Subcutaneous abdominal adipose tissue (tissue), 5 donors: ENCODE data around the gene AKAP6.

Experiments used
- H3K27ac ChIP-seq: one replicate; pipeline ENCODE4 v1.7.0; 2013; ENCODE audit warnings: low read depth, mild to moderate bottlenecking, inconsistent platforms, low read length, moderate library complexity
- H3K27me3 ChIP-seq, 5 donors: one replicate each; pipeline ENCODE4 v1.7.0; 2013; ENCODE audit warnings: low read length in 5 of 5, inconsistent platforms in 1 of 5; ENCODE audit not compliant: control insufficient read depth in 5 of 5, insufficient read depth in 4 of 5
- H3K36me3 ChIP-seq, 5 donors: one replicate each; pipeline ENCODE4 v1.7.0; 2013; ENCODE audit warnings: low read length in 5 of 5; ENCODE audit not compliant: control insufficient read depth in 5 of 5, insufficient read depth in 5 of 5
- H3K4me1 ChIP-seq, 5 donors: one replicate each; pipeline ENCODE4 v1.7.0; 2013; ENCODE audit warnings: low read length in 5 of 5, mild to moderate bottlenecking in 3 of 5, moderate library complexity in 1 of 5; ENCODE audit not compliant: control insufficient read depth in 5 of 5, insufficient read depth in 5 of 5
- H3K4me3 ChIP-seq, 5 donors: one replicate each; pipeline ENCODE4 v1.7.0; 2013; ENCODE audit warnings: low read length in 5 of 5, low read depth in 1 of 5
- H3K9ac ChIP-seq, 5 donors: one replicate each; pipeline ENCODE4 v1.7.0; 2013; ENCODE audit warnings: low read length in 5 of 5, mild to moderate bottlenecking in 4 of 5, moderate library complexity in 3 of 5
- H3K9me3 ChIP-seq, 5 donors: one replicate each; pipeline ENCODE4 v1.7.0; 2013; ENCODE audit warnings: low read length in 5 of 5; ENCODE audit not compliant: control insufficient read depth in 5 of 5
- donor health status: healthy.
- donor health status: healthy.
- donor health status: healthy.
- donor health status: healthy.
- donor health status: healthy.

Gene AKAP6

DNA sequence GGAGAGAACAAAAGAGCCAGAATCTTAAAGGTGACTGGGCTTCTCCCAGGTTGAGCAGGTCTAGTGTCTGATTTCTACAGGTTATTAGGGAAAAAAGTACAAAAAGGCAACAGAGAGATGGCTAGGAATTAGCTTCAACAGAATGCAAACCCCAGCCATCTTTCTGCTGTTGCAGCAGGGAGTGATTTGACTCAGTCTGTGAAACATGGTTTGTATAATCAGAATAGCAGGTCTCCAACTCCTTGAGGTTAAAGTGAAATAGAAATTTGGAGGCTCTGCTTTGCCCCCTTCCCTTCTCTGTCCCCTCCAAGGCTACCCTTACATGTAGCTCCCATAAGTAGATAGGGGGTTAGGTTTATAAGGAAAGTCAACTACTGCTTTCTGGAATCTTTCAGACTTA, 105.8 kb downstream of the AKAP6 start:
- no peak overlapping the region for H3K9ac ChIP-seq
- H3K9me3 ChIP-seq, result no peaks in the 10 kb centered on the region
- no peaks in the 10 kb centered on the region for H3K36me3 ChIP-seq
- no peaks in the 10 kb centered on the region for H3K4me1 ChIP-seq
- no peaks in the 10 kb centered on the region for H3K27me3 ChIP-seq
- H3K4me3 ChIP-seq, result no peak overlapping the region
- no peak overlapping the region for H3K27ac ChIP-seq

GRCh38 chr14:32435411-32435810, 106.3 kb downstream of the AKAP6 start:
- no peaks in the 10 kb centered on the region for H3K9me3 ChIP-seq
- H3K27me3 ChIP-seq, result no peaks in the 10 kb centered on the region
- H3K9ac ChIP-seq, result no peak overlapping the region
- no peak overlapping the region for H3K27ac ChIP-seq
- no peaks in the 10 kb centered on the region for H3K36me3 ChIP-seq
- no peaks in the 10 kb centered on the region for H3K4me1 ChIP-seq
- no peak overlapping the region for H3K4me3 ChIP-seq

- Histone ChIP-seq H3K27ac (no peak overlapping the region), H3K4me3 (no peak overlapping the region), H3K4me1 (no peaks in the 10 kb centered on the region)
Measured at GRCh38 chr14:32436993-32437392, 107.9 kb downstream of the AKAP6 start.

DNA sequence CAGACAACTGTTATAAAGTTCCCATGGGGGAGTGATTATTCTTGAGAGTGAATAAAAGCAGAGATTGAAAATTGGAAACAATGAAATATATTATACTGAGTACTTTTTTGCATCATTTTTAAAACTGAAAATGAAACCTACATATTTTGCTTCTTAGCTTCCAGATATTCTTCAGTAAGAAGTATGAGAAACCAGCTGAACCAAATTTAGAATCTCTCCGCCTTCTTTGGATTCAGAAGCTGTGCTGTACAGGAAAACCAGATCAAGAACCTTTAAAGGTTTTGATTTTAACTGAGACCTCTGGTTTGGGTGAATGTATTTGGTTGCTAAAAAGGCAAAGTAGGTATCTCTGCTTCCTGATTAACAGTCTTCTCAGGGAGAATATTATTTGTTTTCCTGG, 109.4 kb downstream of the AKAP6 start:
- no peaks in the 10 kb centered on the region for H3K9me3 ChIP-seq
- no peaks in the 10 kb centered on the region for H3K4me1 ChIP-seq
- H3K27me3 ChIP-seq, result no peaks in the 10 kb centered on the region
- no peaks in the 10 kb centered on the region for H3K36me3 ChIP-seq
- no peak overlapping the region for H3K27ac ChIP-seq
- no peak overlapping the region for H3K9ac ChIP-seq
- no peak overlapping the region for H3K4me3 ChIP-seq

More at GRCh38 chr14:32436993-32437392, 107.9 kb downstream of the AKAP6 start:
- Histone ChIP-seq H3K27me3 (no peaks in the 10 kb centered on the region), H3K9me3 (no peaks in the 10 kb centered on the region), H3K36me3 (no peaks in the 10 kb centered on the region), H3K9ac (no peak overlapping the region)

DNA sequence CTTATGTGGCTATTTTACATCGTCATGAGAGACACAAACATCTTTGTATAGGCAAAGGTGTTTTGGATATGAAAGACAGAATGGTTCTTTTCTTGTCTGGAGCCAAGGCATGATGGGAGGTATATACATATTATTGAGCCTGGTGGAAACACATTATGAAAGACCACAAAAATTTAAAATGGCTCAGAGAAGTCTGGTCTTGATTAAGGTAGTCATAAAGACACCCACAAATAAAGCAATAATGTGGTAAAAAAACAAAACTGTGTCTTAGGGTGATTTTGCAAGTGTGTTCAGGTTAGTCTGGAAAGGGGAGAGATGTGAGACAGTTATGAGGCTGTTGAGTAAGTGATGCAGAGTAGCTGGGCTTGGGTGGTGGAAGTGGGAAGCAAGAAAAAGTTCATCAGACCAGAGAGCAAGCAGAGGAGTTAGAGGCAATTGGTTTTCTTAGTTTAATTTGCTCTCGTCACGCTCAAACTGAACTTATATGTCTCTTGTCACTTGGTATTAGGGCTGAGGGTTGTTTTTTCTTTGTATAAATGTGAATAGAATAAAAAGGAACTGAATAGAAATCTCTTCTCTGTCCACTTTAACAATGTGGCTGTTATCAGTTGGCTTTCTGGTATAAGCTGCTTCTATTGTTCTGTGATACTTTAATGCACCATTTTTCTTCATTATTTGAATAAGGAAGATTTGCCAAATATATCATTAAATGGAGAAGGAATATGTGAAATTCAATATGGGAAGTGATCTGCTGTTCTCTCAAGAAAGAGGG, 115.0 kb downstream of the AKAP6 start:
- Histone ChIP-seq H3K4me1 (no peaks in the 10 kb centered on the region), H3K36me3 (no peaks in the 10 kb centered on the region), H3K9ac (no peak overlapping the region), H3K27me3 (no peaks in the 10 kb centered on the region), H3K4me3 (no peak overlapping the region), H3K27ac (no peak overlapping the region), H3K9me3 (no peaks in the 10 kb centered on the region)

- no peaks in the 10 kb centered on the region for H3K27me3 ChIP-seq
- no peak overlapping the region for H3K27ac ChIP-seq
- H3K4me1 ChIP-seq, result peaks cover 0 to 2% (median 0%) of the 10 kb centered on the region in 5 donors
- no peaks in the 10 kb centered on the region for H3K9me3 ChIP-seq
- no peak overlapping the region for H3K4me3 ChIP-seq
- H3K36me3 ChIP-seq, result no peaks in the 10 kb centered on the region
- H3K9ac ChIP-seq, result no peak overlapping the region
Measured at GRCh38 chr14:32447371-32447770, 118.3 kb downstream of the AKAP6 start.

DNA sequence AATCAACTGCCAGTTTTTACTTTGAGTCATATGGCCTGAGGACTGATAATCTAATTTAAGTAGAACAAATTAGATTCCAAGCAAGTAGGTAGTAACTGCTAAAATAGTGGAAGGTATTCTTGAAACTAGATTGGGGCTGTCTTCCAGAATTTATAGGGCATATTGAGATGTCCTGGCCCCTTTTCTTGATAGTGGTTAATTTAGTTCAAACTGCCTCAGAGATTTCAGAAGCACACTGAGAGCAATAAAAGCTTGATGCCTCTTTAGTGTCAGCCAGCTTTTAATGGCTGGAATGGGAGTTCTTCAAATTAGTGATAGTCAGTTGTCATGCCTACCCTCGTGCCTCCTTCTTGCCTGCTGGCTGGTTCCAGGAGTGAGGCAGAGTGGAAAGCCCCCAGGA, 120.5 kb downstream of the AKAP6 start:
- peaks cover 0 to 2% (median 0%) of the 10 kb centered on the region in 5 donors for H3K4me1 ChIP-seq
- H3K27ac ChIP-seq, result no peak overlapping the region

GRCh38 chr14:32450919-32451675, 122.0 kb downstream of the AKAP6 start:
- peaks cover 0 to 2% (median 0%) of the 10 kb centered on the region in 5 donors for H3K4me1 ChIP-seq
- no peak overlapping the region for H3K9ac ChIP-seq
- no peak overlapping the region for H3K27ac ChIP-seq
- H3K9me3 ChIP-seq, result no peaks in the 10 kb centered on the region
- no peak overlapping the region for H3K4me3 ChIP-seq
- no peaks in the 10 kb centered on the region for H3K27me3 ChIP-seq
- no peaks in the 10 kb centered on the region for H3K36me3 ChIP-seq

More for the DNA sequence above, 120.5 kb downstream of the AKAP6 start:
- Histone ChIP-seq H3K36me3 (no peaks in the 10 kb centered on the region), H3K4me3 (no peak overlapping the region), H3K9me3 (no peaks in the 10 kb centered on the region), H3K27me3 (no peaks in the 10 kb centered on the region), H3K9ac (no peak overlapping the region)

GRCh38 chr14:32453857-32454810, 125.0 kb downstream of the AKAP6 start:
- Histone ChIP-seq H3K4me3 (no peak overlapping the region), H3K4me1 (peaks cover 0 to 2% (median 0%) of the 10 kb centered on the region in 5 donors), H3K36me3 (no peaks in the 10 kb centered on the region), H3K9ac (no peak overlapping the region), H3K9me3 (no peaks in the 10 kb centered on the region), H3K27ac (no peak overlapping the region), H3K27me3 (no peaks in the 10 kb centered on the region)
